ENCODE data around the gene GAS2.

The GAS2 gene

DNA sequence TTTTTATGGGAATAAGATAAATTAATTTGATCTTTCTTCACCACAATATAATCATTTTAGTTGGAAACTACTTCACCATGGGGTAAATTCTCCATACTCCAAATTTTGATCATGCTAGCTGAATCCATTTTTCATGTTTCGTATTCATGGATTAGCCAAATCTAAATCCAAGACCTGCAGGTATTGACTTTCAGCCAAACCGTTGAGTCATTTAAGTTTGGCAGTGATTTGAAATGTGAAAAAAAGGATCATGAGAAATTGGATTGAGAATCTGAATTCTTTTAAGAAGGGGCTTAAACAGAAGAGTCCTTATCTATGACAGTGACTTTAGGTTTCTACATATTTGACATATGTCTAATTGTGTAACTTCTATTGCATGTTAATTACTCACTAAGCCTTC, 5.3 kb downstream of the GAS2 start:
- no peak overlapping the region for H3K9ac ChIP-seq (ENCODE audit: low read length)
- no peak overlapping the region for H3K4me2 ChIP-seq (ENCODE audit: low read depth, low read length, poor library complexity, severe bottlenecking)
- no peaks in the 10 kb centered on the region for H3K9me3 ChIP-seq (ENCODE audit: insufficient read depth, low read length)
- H3K27me3 ChIP-seq (ENCODE audit: low read length): no peaks in the 10 kb centered on the region
- no peaks in the 10 kb centered on the region for H3K9me2 ChIP-seq (replicated peaks; ENCODE audit: insufficient read depth, low read length)
- H3K4me3 ChIP-seq (ENCODE audit: insufficient read depth, low read length, poor library complexity, severe bottlenecking): no peak overlapping the region
- no peaks in the 10 kb centered on the region for H3F3A ChIP-seq (ENCODE audit: insufficient read depth)
- no peaks in the 10 kb centered on the region for H3K79me2 ChIP-seq (ENCODE audit: insufficient read depth, low read length)
- no peaks in the 10 kb centered on the region for H4K20me1 ChIP-seq (ENCODE audit: low read depth, low read length)
- H3K36me3 ChIP-seq (ENCODE audit: low read length): no peaks in the 10 kb centered on the region
- H3K27ac ChIP-seq (ENCODE audit: low read depth, low read length): no peak overlapping the region
- TF ChIP-seq, protein P1, sequence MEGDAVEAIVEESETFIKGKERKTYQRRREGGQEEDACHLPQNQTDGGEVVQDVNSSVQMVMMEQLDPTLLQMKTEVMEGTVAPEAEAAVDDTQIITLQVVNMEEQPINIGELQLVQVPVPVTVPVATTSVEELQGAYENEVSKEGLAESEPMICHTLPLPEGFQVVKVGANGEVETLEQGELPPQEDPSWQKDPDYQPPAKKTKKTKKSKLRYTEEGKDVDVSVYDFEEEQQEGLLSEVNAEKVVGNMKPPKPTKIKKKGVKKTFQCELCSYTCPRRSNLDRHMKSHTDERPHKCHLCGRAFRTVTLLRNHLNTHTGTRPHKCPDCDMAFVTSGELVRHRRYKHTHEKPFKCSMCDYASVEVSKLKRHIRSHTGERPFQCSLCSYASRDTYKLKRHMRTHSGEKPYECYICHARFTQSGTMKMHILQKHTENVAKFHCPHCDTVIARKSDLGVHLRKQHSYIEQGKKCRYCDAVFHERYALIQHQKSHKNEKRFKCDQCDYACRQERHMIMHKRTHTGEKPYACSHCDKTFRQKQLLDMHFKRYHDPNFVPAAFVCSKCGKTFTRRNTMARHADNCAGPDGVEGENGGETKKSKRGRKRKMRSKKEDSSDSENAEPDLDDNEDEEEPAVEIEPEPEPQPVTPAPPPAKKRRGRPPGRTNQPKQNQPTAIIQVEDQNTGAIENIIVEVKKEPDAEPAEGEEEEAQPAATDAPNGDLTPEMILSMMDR (IDR thresholded peaks at IDR 0.05; ENCODE audit: insufficient read depth, low read length, poor library complexity, severe bottlenecking): no peak
- TF ChIP-seq EZH2phosphoT487 (conservative IDR thresholded peaks at IDR 0.05; ENCODE audit: low read length): no peak
- H2AFZ ChIP-seq (ENCODE audit: low read depth, low read length, severe bottlenecking): no peak overlapping the region

DNA sequence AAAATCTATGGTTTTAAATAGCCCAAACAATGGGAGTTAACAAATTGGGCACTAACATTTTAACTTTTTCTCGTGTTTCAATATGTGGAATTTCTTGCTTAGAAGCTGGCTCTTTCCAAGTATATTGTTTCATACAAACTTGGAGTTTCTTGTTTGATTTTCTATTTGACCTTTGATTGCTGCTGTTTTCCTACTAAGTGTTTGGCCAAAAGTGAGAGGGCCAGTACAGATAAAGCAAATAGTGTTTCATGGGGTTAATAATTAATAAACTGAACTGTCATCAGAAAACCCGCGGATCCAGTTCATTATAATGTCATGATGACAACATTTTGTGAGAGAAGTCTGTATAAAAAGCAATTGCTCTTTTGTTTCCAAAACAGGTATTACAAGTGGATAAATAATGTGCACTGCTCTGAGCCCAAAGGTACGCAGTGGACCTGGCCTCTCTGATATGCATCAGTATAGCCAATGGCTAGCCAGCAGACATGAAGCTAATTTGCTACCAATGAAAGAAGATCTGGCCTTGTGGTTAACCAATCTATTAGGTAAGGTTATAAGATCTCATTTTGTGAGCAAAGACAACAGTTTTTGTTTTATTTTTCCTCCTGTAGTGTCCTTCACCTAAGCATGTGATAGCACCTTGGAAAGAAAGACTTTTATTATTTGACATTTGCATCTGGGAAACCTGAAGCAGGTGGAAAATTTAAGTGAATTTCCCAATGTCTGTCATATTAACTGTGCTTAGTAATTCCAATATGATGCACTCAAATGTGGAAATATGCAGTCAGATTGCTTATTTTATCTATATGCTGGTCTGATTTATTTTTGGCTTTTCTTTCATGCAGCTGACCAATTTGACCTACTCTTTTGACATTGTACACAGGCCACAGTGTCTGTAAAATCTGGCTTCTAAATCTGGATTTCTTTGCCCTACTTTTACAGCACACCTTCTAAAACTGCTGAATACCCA, 8.3 kb downstream of the GAS2 start:
- Histone ChIP-seq H2AFZ (ENCODE audit: low read depth, low read length, severe bottlenecking) (no peak overlapping the region), H3K9me3 (ENCODE audit: insufficient read depth, low read length) (no peaks in the 10 kb centered on the region), H3K27ac (ENCODE audit: low read depth, low read length) (no peak overlapping the region), H3K36me3 (ENCODE audit: low read length) (no peaks in the 10 kb centered on the region), H3K4me3 (ENCODE audit: insufficient read depth, low read length, poor library complexity, severe bottlenecking) (no peak overlapping the region), H3K79me2 (ENCODE audit: insufficient read depth, low read length) (no peaks in the 10 kb centered on the region), H3K4me2 (ENCODE audit: low read depth, low read length, poor library complexity, severe bottlenecking) (no peak overlapping the region), H3K9ac (ENCODE audit: low read length) (no peak overlapping the region), H3K9me2 (replicated peaks; ENCODE audit: insufficient read depth, low read length) (no peaks in the 10 kb centered on the region), H3K27me3 (ENCODE audit: low read length) (no peaks in the 10 kb centered on the region), H4K20me1 (ENCODE audit: low read depth, low read length) (0 out of 2 replicates have a peak, but pooled peaks cover 4% of the 10 kb centered on the region), H3F3A (ENCODE audit: insufficient read depth) (no peaks in the 10 kb centered on the region)
- no peak for TF ChIP-seq EZH2phosphoT487 (conservative IDR thresholded peaks at IDR 0.05; ENCODE audit: low read length)
- TF ChIP-seq, protein P1 (IDR thresholded peaks at IDR 0.05; ENCODE audit: insufficient read depth, low read length, poor library complexity, severe bottlenecking): no peak

DNA sequence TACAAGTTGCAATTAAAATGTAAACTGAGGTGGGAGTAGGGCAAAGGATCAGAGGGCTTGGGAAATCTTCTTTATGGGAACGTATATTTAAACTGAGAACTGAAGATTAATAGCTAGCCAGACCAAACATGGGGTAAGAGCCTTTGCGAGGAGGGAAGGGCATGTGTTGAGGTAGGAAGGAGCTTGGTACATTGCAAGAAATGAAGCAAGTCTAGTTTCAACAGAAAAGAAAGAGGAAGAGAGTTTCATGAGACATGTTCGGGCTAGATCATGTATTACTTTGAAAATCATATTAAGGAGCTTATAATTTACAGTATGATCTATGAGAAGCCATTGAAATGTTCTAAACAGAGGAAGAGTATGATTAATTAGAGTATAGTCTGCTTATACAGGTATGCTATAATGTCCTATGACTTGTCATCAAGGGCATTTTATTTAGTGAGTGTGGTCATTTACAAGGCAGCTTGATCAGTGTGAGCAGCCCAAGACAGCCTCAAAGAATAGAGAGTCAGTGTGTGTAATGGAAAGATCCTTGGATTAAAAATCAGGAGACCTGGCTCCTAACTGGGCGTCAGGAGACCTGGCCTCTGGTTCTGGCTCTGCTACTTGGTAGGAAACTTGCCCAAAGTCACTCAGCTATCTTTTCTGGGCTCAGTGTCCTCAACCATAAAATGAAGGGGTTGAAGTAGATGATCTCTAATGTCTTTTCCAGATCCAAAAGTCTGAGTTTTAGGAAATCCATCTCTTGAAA, 10.9 kb downstream of the GAS2 start:
- no peaks in the 10 kb centered on the region for H3K9me2 ChIP-seq (replicated peaks; ENCODE audit: insufficient read depth, low read length)
- no peaks in the 10 kb centered on the region for H3K36me3 ChIP-seq (ENCODE audit: low read length)
- H3K27me3 ChIP-seq (ENCODE audit: low read length): no peaks in the 10 kb centered on the region; the same call in 1 of the 2 replicates
- no peak overlapping the region for H3K9ac ChIP-seq (ENCODE audit: low read length)
- no peaks in the 10 kb centered on the region for H3K9me3 ChIP-seq (ENCODE audit: insufficient read depth, low read length)
- no peak overlapping the region for H3K4me2 ChIP-seq (ENCODE audit: low read depth, low read length, poor library complexity, severe bottlenecking)
- H3K4me3 ChIP-seq (ENCODE audit: insufficient read depth, low read length, poor library complexity, severe bottlenecking): no peak overlapping the region
- no peaks in the 10 kb centered on the region for H3F3A ChIP-seq (ENCODE audit: insufficient read depth)
- H2AFZ ChIP-seq (ENCODE audit: low read depth, low read length, severe bottlenecking): no peak overlapping the region
- no peak overlapping the region for H3K27ac ChIP-seq (ENCODE audit: low read depth, low read length)
- H3K79me2 ChIP-seq (ENCODE audit: insufficient read depth, low read length): no peaks in the 10 kb centered on the region
- no peak for TF ChIP-seq EZH2phosphoT487 (conservative IDR thresholded peaks at IDR 0.05; ENCODE audit: low read length)
- TF ChIP-seq, protein P1 (IDR thresholded peaks at IDR 0.05; ENCODE audit: insufficient read depth, low read length, poor library complexity, severe bottlenecking): no peak
- peaks cover 4% of the 10 kb centered on the region; the same call in 1 of the 2 replicates for H4K20me1 ChIP-seq (ENCODE audit: low read depth, low read length)
